22Rv1 (cell line): ENCODE measurements around the gene DUSP22.

Experiments
- ZFX ChIP-seq: fragments of 450-650 bp; IDR thresholded peaks from 2 replicates; pipeline ENCODE4 v1.6.1; 2017; ENCODE audit warnings: antibody characterized with exemption, borderline replicate concordance
- TF ChIP-seq, protein P1 (sequence below): fragments of 450-650 bp; IDR thresholded peaks from 2 replicates; pipeline ENCODE4 v1.5.1; 2017; ENCODE audit warnings: mild to moderate bottlenecking

DNA sequence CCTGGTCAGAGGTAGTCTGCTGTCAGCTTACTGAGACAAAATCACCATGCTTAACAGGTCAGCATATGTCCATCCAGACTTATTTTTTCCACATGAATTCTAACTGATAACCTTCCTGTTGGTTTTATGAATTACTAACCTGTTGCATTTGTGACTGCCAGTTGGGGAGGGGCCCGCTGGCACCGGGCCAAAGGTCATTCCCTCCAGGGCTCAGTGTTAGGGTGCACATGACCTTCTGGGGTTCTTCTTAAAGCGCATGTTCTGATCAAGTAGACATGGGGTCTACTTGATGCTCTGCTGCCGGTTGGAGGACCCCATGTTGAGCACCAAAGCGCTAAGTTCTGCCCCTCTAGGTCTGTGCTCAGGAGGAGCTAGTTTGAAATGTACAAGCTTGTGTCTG is 15.6 kb downstream of the DUSP22 start:
- TF ChIP-seq, protein P1, sequence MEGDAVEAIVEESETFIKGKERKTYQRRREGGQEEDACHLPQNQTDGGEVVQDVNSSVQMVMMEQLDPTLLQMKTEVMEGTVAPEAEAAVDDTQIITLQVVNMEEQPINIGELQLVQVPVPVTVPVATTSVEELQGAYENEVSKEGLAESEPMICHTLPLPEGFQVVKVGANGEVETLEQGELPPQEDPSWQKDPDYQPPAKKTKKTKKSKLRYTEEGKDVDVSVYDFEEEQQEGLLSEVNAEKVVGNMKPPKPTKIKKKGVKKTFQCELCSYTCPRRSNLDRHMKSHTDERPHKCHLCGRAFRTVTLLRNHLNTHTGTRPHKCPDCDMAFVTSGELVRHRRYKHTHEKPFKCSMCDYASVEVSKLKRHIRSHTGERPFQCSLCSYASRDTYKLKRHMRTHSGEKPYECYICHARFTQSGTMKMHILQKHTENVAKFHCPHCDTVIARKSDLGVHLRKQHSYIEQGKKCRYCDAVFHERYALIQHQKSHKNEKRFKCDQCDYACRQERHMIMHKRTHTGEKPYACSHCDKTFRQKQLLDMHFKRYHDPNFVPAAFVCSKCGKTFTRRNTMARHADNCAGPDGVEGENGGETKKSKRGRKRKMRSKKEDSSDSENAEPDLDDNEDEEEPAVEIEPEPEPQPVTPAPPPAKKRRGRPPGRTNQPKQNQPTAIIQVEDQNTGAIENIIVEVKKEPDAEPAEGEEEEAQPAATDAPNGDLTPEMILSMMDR: no peak
- TF ChIP-seq ZFX: no peak
